GM19452 (cell line): Measurements from ENCODE around the gene LZIC.

Experiments
- ATAC-seq: cut with Tn5 transposase; IDR thresholded peaks from one replicate; pipeline ENCODE4 v1.9.1; 2021; ENCODE audit not compliant: unreplicated experiment

LZIC gene

GRCh38 chr1:9887070-9887469 is 56.1 kb downstream of the LZIC start:
- no peak for ATAC-seq

DNA sequence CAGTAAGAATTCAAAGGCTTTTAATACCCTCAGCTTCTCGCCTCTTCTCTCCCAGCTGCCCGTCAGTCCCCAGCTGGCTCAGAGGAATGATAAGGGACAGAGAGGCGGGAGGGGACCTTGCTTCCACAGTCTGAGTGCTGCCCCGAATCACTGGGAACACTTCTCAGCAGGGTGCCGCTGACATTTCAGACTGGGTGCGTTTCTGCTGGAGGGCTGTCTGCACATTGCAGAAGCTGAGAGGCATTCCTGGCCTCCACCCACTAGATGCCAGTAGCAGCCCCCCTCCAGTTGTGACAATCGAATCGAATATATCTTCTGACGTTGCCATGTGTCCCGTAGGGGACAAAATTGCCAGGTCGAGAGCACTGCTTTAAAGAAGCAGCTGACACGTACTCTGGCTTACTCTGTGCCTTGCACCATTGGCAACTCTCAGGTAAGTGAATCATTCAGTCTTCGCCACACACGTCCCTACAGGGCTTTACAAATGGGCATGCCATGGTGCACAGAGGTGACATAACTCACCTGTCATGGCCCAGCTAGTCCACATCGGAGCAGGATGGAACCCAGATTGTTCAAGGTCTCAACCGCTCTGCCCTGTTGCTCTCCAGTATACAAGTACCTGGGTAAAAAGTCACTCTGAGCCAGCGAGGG is 57.0 kb downstream of the LZIC start:
- no peak for ATAC-seq

- no peak for ATAC-seq
Measured at GRCh38 chr1:9884805-9885204, 58.4 kb downstream of the LZIC start.

- ATAC-seq = no peak
Measured at GRCh38 chr1:9883585-9884449, 59.4 kb downstream of the LZIC start.

GRCh38 chr1:9882945-9883303 is 60.3 kb downstream of the LZIC start:
- ATAC-seq = no peak

DNA sequence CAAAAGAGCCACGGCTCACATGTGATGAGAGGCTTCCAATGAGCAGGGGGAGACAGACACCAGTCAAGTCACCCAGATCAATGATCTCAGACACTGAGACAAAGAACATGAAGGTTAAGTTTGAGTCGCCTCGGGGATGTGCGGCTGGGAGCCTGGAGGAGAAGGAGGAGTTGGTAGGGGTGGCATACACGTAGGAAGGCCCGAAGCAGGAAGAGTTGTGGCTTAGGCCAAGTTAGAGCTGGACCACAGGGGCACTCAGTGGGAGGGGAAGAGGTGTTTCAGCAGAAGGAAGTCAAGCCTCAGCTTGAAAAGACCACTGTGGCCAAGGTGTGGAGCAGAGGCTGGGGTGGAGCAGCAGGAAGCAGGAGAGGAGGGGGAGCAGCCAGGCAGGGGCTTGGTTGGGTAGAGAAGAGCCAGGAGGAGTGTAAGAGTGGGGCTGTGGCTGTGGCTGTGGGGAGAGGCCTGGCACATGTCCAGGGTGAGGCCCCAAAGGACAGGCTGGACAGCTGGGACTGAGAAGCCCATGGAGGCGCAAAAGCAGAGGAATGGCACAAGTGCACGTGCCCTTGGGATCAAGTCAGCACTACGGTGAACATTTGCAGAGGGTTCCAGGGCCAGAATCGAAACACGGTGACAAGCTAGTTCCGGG is 60.8 kb downstream of the LZIC start:
- ATAC-seq = no peak

DNA sequence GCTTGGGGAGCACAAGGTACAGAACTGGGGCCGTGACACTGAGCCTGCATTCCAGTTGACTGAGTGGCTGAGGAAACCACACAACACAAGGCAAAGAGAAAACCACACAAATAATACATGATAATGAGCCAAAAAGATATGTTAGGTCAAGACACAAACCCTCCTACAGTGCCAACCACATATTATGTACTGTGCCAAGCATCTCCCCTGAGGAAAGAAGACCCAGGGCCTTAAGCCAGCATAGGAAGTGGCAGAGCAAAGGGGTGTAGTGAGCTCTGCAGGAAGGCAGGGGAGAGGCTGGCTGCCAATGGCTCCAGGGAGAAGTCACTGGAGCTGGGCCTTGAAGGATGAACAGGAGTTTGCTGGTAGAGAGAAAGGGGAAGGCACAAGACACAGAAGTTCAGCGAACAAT is 61.3 kb downstream of the LZIC start:
- no peak for ATAC-seq
